GM20000 (cell line): ENCODE results near the gene ZNF511.

Source experiments
- DNase-seq: peaks from one replicate; pipeline ENCODE4 v3.0.0; 2012; ENCODE audit warnings: low spot score
- TF ChIP-seq, protein P1 (sequence below): IDR thresholded peaks from 2 replicates; pipeline ENCODE4 v1.5.1; 2012; ENCODE audit warnings: mild to moderate bottlenecking, control low read depth; ENCODE audit errors: extremely low read depth, missing control alignments

Gene ZNF511

DNA sequence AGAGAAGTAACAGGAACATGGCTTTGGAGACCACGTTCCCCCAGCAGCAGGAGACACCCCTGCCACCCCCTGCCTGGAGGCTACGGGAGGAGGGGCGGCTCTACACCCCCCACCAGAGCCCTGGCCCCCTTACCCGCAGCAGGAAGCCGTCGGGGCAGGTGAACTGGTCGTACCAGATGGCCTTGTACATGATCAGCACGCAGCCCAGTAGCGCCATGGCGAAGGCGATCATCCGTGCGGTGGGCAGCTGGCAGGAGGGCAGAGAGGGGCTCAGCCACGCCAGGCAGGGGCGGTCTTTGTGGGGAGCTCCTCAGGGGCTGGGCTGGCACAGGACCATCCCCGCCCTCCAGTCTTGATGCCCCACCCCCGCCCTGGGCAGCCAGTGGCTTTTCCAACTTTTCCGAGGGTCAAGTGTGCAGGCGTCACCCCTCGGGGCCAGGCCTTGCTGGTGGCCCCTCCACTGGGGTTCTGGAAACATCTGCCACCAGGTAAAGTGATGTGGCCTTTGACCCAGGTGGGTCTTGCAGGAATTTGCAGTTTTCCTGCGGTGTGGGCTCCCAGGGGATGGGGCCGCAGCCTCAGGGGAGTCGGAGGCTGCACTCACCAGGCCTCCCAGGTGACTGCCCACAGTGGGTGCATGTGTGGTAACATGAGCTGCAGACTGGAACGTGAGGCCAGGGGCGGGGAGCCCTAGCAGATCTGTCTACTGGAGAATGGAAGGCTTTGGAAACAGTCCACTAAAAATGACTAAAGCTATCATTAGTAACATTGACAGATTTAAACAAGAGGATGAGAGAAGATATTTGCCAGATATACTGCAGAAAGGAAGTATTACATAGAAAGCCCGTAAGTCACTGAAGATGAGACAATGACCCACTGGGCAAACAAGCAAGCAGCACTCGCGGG, 18.3 kb downstream of the ZNF511 start:
- peak; percentile 16 for DNase-seq

GRCh38 chr10:133327651-133328357, 19.1 kb downstream of the ZNF511 start:
- no peak for DNase-seq
- TF ChIP-seq, protein P1, sequence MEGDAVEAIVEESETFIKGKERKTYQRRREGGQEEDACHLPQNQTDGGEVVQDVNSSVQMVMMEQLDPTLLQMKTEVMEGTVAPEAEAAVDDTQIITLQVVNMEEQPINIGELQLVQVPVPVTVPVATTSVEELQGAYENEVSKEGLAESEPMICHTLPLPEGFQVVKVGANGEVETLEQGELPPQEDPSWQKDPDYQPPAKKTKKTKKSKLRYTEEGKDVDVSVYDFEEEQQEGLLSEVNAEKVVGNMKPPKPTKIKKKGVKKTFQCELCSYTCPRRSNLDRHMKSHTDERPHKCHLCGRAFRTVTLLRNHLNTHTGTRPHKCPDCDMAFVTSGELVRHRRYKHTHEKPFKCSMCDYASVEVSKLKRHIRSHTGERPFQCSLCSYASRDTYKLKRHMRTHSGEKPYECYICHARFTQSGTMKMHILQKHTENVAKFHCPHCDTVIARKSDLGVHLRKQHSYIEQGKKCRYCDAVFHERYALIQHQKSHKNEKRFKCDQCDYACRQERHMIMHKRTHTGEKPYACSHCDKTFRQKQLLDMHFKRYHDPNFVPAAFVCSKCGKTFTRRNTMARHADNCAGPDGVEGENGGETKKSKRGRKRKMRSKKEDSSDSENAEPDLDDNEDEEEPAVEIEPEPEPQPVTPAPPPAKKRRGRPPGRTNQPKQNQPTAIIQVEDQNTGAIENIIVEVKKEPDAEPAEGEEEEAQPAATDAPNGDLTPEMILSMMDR, result no peak

More for the DNA sequence above, 18.3 kb downstream of the ZNF511 start:
- TF ChIP-seq, protein P1, result no peak

DNA sequence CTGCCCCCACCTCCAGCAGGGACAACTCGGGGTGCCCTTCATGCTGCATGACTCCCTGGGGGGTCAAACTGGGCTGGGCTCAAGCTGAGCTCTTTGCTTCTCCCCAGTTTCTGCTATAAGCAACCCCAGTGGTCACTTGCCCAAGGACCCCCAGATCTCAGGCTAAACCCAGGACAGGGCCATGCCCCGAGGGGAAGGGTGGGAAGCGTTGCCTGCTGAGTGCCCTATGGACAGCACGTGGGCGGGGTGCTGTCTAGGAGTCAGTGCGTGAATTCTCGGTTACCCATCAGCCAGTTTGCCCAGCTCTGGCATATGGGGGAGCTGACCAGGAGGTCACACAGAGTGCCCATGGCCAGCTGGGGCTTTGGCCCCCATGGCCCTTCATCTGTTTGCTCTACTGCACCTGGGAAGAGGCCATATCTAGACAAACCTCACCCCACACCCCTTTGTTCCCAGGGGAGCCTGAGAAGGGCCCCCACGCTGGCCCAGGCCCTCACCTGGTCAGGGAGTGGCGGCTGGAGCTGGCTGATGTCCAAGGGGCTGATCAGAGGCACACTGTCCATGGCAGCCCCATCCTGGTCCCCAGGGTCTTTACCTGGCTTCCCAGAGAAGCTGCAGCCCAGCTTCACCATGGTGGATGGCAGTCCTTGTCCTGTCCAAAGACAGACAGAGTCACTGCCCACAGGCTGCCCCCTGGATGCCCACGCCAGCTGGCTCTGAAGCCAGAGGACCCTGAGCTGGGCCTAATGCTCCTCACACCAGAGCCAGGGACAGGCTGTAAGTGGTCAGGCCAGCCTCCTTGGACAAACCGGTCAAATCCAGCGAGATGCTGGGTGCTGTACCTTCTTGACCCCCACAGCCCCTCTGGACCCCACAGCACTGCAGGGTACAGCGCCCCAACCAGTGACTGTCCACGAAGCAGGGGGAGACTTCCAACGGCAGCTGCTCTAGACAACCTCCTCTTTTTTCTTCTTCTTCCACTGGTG, 19.9 kb downstream of the ZNF511 start:
- DNase-seq, result no peak
- TF ChIP-seq, protein P1, result no peak

DNA sequence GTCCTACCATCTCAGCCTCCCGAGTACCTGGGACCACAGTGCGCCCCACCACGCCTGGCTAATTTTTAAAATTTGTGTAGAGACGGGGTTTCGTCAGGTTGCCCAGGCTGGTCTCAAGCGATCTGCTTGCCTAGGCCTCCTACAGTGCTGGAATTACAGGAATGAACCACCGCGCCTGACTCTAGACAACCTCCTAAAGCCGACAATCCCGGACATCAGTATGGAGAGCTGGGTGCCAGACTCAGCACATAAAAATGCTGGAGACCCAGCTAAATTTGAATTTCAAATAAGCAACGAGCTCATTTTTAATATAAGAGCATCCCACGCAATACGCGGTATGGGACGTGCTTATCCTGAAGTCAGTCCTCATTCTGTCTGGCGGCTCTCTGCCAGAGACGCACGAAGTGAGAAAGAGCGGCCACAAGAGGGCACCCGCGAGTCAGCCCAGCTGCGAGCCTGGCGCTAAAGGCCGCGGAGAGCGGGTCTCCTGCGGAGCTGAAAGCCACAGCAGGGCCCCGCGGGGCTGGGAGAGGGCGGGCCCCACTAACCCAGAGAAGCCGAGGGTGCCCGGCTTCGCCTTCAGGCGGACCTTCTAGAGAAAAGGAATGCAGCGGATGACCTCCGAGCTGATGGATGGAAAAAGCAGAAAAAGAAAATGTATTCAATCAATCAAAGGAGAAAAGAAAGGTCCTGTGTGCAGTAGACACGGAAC, 20.9 kb downstream of the ZNF511 start:
- peak; percentile 93 for DNase-seq
- TF ChIP-seq, protein P1, result peak; percentile 76

GRCh38 chr10:133332936-133333699, 24.4 kb downstream of the ZNF511 start:
- TF ChIP-seq, protein P1, result no peak

More at GRCh38 chr10:133332936-133333699, 24.4 kb downstream of the ZNF511 start:
- no peak for DNase-seq
